GM11168 (cell line): Measurements from ENCODE around the gene NSUN2.

Experiments
- in situ Hi-C: fragments of 300-500 bp; cut with MboI; formaldehyde crosslinking; loops from one replicate; pipeline ENCODE4 v1.12.0; 2022; ENCODE audit warnings: low sequenced_read_pairs; ENCODE audit not compliant: unreplicated experiment

The NSUN2 gene

DNA sequence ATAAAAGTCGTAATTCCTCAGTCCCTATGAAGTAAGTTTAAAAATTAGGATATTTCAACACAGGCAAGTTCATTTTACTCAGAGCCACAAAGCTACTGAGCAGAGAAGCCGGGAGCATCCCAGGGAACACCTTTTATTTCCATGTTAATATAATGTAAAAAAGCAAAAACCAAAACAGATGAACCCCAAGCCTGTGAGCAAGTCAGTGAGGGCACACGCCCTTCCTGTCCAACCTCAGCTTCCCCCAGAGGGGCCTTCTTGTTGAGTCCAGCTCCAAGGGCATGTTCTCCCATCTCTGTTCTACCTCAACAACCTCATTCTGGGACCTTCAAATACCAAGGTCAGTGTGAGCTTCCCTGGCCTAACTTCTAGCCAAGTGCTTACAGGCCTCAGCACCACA lies 24.8 kb downstream of the NSUN2 start:
- in situ Hi-C loops = no loop called here

DNA sequence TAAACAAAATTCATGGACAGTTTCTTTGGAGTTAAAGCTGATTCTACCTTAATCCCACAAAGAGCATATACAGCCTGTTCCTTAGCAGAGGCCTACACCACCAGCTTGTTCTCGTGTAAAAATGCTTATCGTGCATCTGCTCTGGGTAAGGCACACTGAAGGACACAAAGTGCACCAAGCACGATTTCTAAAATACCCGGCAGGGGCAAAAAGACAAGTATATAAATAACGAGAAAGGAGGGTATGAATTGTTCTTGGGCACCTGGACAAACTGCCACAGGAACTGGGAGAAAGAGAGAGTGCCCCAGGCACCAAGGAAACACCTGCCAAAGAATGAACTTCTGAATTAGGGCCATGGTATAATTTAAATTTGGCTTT lies 25.3 kb downstream of the NSUN2 start:
- in situ Hi-C loops = no loop called here

DNA sequence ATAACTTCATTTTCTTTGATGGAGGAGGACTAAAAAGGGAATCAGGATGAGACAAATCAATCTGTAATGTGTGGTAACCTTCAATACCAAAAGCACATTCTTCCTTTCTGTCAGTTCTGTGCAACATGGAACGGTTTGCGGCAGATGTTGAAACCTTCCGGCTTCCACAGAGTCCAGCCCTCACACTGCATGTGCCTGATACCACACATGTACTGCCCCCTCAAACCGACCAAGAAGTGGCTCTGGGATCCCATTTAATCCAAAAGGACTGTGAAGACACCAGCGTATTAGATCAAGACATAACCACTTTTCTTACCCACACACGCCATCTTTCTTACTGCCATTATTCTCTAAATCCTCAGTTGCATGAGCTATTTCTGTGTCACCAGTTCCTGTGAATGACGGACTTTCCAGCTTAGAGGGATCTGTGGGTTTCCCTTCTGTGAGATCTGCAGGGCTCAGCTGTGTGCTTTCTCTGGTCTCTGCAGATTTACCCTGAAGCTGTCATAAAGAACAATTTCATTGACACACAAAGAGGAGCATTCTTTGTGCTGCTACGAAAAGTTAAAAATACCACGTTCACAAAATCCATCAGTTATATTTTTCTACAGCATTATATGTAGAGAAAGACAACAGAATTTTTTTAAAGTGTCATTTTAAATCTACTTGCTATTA lies 25.8 kb downstream of the NSUN2 start:
- in situ Hi-C loops = no loop called here

DNA sequence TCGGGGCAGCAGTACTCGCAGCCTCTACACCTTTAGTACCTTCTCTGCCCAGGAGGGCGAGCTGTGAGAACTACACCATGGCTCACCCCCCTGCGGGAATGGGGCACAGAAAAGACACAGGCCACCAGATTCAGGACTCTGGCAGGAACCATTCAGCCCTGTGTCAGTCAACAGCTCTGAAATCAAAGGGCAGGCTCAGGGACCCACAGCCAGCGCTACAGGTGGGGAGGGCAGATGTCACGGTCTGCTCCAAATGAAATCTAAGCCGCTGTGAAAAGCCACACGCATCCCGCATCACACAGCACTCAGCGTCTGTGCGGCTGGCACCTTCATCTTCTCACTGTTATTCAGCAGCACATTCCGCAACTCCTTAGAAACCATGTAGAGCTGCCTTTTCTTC lies 27.9 kb downstream of the NSUN2 start:
- in situ Hi-C loops = no loop called here

DNA sequence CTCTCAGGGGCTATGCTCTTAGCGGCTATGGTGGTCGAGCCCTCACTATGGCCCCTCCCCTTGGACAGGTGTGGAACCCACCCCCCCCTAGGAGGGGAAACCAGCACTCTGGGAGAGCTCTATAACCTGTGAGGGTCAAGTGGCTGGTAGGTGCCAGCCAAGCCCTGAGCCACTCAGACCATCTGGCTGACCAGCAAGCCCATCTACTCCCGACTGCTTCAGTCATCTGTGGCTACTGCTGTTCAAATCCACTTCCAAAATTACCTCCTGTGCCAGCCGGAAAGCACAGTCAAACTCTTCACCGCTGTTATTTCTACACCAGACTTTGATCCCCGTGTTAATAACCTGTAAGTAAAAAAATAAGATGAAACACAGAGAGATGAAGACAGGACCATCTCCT lies 28.5 kb downstream of the NSUN2 start:
- in situ Hi-C loops = no loop called here

DNA sequence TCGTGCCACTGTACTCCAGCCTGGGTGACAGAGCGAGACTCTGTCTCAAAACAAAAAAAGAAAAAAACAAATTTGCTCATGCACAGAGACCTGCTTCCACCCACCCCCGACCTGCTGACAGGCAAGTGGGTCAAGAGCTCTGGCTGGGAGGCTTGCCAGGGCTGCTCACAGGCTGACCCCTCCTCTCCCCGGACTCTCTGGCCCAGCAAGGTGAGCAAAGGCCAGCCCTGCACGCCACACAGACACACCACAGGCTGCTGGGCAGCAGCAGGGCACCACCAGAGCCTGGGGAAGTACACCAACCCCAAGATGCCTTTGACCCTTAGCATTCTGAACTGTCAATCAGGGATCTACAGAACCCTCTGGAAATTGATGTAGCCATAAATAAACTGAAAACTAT lies 29.2 kb downstream of the NSUN2 start:
- in situ Hi-C loops = no loop called here

DNA sequence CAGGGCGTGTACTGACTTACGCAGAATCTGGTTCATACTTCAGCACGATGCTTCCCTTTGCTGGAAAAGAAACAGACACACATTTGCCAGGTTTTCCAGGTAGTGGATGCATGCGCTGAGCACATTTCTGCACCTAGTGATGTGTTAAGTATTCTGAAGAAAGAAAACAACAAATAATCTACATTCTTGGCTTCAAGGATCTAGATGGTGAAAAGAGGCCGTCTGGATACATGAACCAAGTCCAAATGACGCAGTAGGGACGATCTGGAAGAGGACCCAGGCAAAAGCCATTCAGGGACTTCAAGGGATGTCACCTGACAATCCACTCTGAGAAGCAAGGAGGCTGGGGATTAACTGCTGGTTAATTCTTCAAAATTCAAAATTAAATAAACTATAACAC lies 30.4 kb downstream of the NSUN2 start:
- in situ Hi-C loops = no loop called here

DNA sequence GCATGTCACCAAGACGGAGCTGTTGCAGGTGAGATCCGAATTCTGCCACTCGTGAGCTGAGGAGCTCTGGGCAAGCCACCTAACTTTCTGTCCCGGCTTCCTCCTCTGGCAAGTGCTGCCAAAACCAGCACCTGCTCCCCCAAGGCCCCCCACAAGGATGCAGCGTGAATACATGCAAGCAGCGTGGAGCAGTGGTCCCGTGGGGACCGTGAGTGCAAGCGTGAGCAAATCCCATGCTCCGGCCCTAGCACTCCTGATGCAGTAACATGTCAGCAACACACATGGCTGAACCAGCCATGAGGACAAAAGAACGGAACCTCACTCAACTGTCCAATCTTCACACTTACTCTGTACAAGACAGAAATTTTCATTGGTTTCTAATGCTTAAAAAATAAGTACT lies 31.0 kb downstream of the NSUN2 start:
- in situ Hi-C loops = no loop called here

DNA sequence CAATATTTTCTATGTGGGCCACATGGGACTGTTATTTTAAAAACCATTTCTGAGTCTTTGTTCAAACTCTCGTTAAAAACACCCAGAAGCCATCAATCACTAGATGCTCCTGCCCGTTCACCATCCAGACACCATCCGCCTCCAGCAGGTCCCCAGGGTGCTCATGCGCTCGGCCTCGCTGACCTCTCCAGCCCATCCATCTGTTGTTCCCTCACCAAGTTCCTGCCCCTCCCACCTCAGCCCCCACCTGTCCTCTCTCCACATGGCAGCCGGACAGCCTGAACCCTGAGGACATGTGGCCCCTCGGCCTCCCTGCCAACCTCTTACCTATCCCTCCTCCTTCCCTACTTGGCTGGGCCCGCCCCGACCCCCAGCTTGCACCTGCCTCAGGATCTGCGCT lies 31.6 kb downstream of the NSUN2 start:
- in situ Hi-C loops = no loop called here

DNA sequence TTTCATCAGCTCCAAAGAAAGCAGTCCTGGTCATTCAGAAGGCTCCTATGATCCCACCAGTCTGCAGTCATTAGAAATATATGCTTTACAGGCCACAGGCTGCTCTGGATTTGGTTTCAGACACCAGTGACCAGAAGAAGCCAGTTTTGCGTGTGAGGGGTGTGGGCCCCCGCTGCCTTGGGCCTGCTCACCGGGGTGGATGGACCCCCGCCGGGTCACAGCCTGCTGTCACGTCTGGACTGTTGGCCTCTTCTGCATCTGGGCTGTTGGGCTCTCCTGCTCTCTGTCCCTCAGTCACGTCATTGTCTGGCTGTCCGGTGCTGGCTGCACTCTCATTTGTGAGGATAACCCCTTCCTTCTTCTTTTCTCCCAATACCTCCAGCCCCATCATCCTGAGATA lies 33.1 kb downstream of the NSUN2 start:
- in situ Hi-C loops = loop anchor here (25.0 kb wide), 1 partner anchor 1112 kb away; no protein-coding TSS in a partner anchor

DNA sequence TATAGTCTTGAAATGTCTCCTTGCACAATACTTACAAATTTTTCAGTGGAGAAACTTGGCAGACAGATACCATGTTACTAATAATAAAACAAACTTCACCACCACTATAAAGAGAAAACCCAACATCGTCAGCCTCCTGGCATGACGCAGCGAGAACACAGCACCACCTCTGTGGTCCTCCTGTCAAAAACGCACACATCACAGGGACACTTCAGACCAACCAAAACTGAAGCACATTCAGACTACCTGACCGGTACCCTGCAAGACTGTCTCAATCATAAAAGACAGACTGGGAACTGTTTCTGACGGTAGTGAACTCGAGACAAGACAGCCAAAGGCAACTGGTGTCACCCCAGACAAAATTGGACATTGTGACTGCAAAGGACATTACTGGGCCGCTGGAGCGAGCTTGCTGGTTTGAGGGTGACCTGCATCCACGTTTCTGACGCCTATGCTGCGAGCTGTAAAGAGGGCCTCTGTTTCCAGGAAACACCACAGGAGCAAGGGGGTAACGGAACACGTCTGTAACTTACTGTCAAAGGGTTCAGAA lies 34.4 kb downstream of the NSUN2 start:
- in situ Hi-C loops = loop anchor here (25.0 kb wide), 1 partner anchor 1111 kb away; no protein-coding TSS in a partner anchor

DNA sequence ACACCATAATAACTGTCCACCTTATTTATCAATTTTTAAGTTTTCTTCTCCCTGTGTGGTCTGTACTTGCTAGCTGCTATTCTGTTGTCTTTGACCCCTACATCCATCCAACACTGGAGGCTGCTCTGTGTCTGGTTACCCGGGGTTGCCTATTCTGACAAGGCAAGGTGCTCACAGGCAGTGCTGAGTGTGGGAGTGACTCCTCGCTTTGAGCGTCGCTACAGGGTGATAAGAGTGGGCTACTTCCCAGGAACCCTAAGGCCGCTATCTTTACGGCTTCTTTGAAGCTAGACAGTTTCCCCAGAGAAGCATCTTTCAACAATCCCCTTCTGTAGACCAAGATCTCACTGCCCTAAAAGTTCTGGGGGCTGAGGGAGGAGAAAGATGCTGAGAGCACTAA lies 35.3 kb downstream of the NSUN2 start:
- in situ Hi-C loops = loop anchor here (25.0 kb wide), 1 partner anchor 1110 kb away; no protein-coding TSS in a partner anchor

DNA sequence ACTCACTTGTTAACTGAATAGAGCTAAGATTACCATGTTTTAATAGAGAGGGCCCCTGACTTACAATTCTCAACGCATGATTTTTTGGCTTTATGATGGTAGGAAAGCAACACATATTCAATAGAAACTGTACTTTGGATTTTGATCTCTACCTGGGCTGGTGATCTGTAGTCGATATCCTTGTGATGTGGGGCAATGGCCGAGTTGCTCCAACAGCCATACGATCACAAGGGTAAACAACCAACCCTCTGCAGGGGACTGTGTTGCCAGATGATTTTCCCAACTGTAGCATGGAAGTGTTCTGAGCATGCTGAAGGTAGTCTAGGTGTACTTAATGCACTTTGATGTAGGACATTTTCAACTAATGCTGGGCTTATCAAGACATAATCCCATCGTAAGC lies 36.5 kb downstream of the NSUN2 start:
- in situ Hi-C loops = loop anchor here (25.0 kb wide), 1 partner anchor 1109 kb away; no protein-coding TSS in a partner anchor

DNA sequence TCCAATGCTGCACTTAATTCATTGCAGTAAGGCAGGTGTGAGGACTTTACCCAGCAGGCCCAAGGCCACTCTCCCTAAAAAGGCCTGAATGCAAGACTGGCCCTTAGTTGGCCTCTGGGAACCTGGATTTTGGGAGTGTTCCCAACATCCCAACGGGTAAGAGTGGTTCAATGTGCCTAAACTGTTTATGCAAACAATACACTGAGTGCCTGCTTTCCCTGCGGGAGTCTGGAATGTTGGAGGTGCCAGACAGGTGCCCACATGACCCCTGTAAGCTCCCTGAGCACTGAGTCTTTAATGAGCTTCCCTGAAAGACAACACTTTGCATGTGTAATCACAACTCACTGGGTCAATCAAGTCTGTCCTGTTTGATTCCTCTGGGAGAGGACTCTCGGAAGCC lies 37.4 kb downstream of the NSUN2 start:
- in situ Hi-C loops = loop anchor here (25.0 kb wide), 1 partner anchor 1108 kb away; no protein-coding TSS in a partner anchor

DNA sequence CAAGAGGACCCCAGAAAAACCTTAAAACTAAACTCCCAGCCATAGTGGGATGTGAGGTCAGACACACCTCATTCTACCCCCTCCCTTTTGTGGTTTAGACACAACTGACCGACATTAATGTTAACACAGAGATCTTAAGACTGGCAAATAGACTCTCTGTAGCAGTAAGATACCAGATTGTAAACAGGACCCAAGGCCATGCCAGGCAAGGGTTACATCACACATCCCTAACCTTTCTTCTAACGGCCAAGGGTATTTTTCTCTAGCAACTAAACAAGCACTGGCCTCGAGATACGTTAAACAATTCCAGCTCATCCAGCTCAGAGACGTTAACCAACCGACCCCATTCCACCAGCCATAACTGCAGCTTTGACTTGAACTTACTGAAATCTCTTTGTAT lies 38.8 kb downstream of the NSUN2 start:
- in situ Hi-C loops = loop anchor here (25.0 kb wide), 1 partner anchor 1107 kb away; no protein-coding TSS in a partner anchor

DNA sequence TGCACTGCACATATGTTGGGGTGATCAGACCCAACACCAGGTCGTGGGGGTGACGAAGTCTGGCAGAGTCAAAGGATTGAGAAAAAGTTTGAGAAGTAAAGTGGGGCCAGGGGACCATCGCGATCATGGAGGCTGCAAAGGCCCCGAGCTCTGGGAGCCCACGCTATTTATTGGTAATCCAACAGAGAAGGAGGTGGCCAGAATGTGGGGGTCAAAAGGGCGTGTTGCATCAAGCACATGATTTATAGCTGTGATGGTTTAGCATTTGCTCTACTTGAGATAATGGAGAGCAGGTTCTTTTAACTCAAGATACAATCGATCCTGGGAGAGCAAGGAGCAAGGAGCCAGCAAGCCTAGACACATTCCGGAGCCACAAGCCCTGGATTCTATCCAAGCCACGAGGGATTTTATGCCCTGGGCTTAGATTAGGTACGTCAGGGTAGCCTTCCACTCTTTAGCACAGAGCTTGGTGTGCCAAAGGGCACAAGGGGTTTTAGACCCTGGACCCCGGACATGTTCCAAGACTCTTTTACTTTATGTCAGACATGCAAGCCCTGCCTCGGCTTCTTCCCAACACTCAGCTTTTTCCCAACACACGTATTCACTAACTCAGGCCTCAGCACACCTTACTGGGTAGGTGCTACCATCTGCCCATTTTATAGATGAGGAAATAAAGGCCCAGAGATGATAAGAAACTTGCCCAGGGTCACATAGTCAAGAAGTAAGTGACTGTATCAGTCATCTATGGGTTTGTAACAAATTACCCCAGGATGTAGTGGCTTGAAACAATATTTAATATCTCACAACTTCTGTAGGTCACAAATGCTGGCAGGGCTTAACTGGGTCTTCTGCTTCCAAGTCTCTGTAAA lies 39.5 kb downstream of the NSUN2 start:
- in situ Hi-C loops = loop anchor here (25.0 kb wide), 1 partner anchor 1106 kb away; no protein-coding TSS in a partner anchor

DNA sequence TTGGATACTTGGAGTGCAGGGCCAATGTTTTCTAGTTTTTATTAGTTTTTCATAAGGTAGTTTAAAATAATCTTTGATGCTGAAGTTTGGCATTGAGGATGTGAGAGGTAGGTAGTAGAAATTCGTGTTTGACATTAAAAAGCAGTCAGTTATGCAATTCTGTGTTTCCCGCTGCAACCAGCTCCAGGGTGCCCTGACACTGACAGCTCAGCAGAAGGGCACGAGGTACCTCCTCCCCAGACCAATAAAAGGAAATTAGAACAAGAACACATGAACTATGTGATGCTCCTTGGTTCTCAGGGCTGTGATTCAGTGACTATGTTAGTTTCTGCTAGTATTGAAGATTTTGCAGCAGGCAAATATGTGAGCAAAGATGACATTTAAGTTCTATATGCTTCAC lies 40.2 kb downstream of the NSUN2 start:
- in situ Hi-C loops = loop anchor here (25.0 kb wide), 1 partner anchor 1105 kb away; no protein-coding TSS in a partner anchor

DNA sequence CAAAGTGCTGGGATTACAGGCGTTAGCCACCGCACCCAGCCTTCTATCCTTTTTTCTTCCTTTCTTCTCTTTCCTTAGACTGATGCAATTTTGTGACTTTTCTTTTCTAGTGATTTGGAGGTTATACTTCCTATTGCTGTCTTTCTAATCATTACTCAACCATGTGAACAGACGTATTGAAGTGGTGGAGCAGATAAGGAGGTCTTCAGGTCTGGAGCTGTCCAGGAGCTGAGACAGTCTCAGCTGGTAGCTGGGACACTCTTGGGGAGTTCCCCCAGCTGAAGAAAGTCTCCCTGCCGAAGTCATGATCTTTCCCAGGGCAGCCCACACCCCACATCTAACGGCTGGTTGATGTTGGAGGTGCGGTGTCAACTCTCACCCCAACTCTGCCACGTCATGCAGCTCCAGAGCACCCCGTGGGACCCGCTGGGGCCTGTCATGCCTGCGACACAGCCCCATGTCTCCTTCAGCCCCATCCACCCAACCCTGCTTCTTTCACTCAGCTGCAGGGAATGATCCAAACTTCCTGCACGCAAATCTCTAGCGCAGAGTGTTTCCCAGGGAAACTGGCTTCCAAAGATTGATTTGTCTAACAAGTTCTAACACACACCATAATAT lies 41.1 kb downstream of the NSUN2 start:
- in situ Hi-C loops = loop anchor here (25.0 kb wide), 1 partner anchor 1104 kb away; no protein-coding TSS in a partner anchor

DNA sequence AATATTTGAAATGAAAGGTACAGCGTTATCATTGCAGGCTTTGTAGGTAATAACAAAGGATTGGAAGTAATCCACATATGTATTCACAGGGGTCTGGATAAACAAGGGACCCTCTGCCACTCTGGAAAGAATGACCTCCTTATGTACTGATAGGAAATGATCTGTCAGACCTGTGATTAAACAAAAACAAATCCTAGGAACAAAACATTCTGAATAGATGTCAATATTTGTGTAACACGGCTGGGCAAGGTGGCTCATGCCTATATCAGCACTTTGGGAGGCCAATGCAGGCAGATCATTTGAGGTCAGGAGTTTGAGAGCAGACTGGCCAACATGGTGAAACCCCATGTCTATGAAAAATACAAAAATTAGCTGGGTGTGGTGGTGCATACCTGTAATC lies 42.3 kb downstream of the NSUN2 start:
- in situ Hi-C loops = loop anchor here (25.0 kb wide), 1 partner anchor 1103 kb away; no protein-coding TSS in a partner anchor

DNA sequence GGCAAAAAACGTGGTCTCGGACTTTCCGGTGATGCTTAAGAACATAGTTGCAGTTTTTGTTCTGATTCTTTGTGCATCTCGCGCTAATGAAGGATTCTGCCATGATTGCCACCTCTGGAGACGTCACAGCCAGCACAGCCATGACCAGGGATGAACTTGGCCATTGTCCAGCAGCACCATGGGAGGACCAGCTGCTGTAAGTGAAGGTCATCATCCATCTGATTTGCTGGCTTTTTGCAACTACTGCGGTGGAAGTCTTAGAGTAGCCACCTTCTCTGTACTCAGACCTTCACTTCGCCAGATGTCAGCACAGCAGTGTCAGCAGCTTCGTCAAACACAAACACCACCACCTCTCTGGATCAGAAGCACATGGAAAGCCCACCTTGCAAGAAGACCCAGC lies 45.7 kb downstream of the NSUN2 start:
- in situ Hi-C loops = loop anchor here (25.0 kb wide), 1 partner anchor 1100 kb away; no protein-coding TSS in a partner anchor
